SKM-1 (cell line): ENCODE data around the gene SCN4A.
"Not testable (repeated sequence)": the region's sequence is repeated elsewhere in the genome, so short reads cannot be mapped to it uniquely, and the experiment has no call there.

Experiments used
- DNase-seq: peaks from one replicate; lab custom pipeline; 2025; ENCODE audit not compliant: unreplicated experiment; lab: John Stamatoyannopoulos, UW

The SCN4A gene

GRCh38 chr17:63889026-63889848 is 83.5 kb downstream of the SCN4A start:
- DNase-seq = not testable (repeated sequence)
